HG02852 (cell line): ENCODE measurements around the gene RNF114.
"Not testable (repeated sequence)": the region's sequence is repeated elsewhere in the genome, so short reads cannot be mapped to it uniquely, and the experiment has no call there.

Experiments used
- ATAC-seq: cut with Tn5 transposase; IDR thresholded peaks from one replicate; pipeline ENCODE4 v1.9.1; 2021; ENCODE audit warnings: mild to moderate bottlenecking, moderate library complexity; ENCODE audit not compliant: unreplicated experiment

RNF114 gene, protein sequence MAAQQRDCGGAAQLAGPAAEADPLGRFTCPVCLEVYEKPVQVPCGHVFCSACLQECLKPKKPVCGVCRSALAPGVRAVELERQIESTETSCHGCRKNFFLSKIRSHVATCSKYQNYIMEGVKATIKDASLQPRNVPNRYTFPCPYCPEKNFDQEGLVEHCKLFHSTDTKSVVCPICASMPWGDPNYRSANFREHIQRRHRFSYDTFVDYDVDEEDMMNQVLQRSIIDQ

DNA sequence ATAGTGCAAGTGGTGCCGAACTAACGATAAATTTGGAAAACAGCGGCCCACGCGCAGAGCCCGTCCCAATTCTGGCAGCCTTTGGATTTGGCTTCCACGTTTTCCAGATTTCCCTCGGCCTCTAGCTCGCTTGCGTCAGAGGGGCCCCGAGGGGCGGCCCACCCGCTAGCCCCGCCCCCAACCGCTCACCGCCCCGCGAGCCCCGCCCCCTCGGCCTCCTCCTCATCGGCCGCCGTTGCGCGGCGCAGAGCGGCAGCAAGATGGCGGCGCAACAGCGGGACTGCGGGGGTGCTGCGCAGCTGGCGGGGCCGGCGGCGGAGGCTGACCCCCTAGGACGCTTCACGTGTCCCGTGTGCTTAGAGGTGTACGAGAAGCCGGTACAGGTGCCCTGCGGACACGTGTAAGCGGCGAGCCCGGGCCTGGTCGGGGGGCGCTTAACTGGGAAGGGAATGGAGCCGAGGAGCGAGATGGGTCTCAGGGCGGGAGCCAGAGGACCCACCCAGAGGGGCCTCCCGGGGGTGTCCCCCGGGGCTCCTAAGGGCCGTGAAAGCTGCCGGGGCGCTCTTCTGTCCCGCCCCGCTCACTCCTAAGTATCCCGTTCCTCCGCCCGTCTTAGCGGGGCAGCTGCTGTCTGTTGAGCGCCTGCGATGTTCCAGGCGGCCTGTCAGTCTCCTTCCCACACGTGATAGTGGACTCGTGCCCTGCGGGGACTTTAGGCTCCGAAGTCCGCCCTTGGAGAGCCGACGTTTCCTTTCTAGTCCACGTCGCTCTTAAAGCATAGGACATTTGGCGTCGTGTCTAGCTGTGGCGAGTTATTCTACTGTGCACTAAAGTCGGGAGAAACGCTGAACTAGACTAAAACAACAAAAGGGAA is at the start of gene RNF114:
TSS of gene RNF114 (plus strand) at position 245 of the 874 bp plus-strand sequence. CDS start at position 261, 16 bp downstream.
- ATAC-seq: peak; percentile 71

DNA sequence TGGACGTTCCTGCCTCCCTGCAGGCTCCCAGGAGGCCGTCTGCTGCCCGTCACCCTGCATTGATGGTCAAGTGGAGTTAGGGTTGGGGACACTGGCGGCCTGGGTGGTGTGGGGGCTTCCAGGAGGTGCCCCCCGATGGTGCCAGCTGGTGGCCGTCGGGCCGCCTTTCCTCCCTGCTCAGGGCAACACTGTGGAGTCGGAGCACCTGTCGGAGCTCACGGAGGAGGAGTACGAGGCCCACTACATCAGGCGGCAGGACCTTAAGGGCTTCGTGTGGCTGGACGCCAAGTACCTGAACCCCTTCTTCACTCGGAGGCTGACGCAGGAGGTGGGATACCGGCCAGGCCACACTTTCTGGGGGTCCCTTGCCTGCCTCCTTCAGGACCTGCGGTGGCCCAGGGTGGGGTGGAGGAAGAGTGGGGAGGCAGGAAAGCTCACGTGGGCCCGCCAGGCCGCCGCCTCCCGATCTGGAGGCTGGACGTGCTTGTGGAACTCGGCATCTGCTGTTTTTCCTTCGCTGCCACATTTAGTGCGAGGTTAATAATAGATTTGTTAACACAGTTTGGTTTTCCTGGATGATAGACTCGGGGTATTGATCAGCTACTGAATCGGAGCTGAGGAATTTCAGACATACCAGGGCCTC is 49.5 kb upstream of the RNF114 start:
- ATAC-seq: no peak

GRCh38 chr20:49887251-49888211 is 48.7 kb upstream of the RNF114 start:
- no peak for ATAC-seq

GRCh38 chr20:49888212-49889000 is 47.8 kb upstream of the RNF114 start:
- no peak for ATAC-seq

GRCh38 chr20:49889001-49889934 is 46.9 kb upstream of the RNF114 start:
- no peak for ATAC-seq

- ATAC-seq: no peak
These were observed 46.3 kb upstream of the RNF114 start for GRCh38 chr20:49889935-49890333.

DNA sequence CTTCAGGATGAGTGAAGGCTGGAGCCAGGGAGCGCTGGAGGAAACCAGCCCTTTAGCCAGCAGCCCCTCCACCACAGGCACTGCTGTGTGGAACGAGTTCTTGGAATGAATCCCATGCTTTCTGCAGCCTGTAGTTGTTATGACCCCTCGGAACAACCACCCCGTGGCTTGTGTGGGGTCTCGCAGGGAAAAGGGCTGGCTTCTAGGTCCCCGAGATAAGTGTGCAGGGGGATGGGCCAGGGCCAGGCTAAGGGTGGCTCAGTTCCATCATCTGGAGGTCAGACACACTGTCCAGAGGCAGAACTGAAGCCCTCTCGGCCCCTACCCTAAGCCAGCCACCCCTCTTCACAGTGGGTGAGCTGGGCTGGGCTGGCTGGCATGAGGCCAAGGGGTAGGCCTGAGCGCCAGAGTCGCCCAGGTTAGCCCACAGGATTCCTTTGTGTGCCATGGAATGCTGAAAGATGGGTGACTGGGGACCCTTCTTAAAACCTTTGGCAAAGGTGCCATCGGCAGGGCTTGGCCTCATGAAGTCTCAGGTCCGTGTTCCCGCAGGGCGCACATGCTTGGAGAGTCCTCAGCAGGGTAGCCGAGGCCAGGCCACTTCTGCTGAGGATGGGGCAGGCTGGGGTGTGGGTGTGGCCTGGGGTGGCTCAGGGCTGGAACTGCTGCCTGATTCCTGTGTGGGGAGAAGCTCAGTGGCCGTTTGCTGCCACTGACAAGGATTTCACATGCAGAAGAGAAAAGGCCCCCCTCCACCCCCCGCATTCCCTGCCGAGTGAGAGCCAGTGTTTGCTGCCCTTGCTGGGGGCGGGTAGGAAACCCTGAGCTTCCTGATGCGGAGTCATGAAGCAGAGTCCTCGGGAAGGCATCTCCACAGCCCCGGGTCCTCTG is 45.5 kb upstream of the RNF114 start:
- ATAC-seq: no peak

DNA sequence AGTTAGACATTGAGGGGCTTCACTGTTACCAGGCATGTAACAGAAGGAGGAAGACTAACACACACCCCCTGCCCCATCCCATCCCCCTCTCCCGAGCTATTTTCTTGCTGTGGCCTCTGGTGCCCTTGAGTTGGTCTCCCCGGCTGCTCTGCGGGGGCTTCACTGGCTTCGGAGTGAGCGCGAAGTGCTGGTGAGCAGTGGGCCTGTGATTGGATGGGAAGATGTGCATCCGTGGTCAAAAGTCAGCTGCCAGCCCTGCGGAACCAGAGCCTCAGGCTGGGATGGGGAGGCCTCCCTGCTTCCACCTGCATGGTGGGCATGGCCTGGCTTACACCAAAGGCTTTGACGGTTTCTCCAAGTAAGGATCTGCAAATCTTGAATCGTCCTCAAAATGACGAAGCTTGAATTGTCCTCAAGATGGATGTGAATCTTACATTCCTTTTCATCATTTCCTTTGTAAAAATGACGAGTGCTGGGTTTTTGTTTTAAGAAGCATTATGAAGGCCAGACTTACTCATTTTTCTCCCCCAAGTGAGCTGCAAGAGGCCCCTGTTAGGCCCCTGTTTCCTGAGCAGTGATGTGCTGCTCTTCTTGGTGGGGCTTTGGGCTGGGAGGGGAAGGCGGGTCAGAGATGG is 44.6 kb upstream of the RNF114 start:
- ATAC-seq: no peak

GRCh38 chr20:49892260-49892659 is 43.9 kb upstream of the RNF114 start:
- no peak for ATAC-seq

- ATAC-seq: no peak
These were observed 43.4 kb upstream of the RNF114 start for GRCh38 chr20:49892817-49893216.

DNA sequence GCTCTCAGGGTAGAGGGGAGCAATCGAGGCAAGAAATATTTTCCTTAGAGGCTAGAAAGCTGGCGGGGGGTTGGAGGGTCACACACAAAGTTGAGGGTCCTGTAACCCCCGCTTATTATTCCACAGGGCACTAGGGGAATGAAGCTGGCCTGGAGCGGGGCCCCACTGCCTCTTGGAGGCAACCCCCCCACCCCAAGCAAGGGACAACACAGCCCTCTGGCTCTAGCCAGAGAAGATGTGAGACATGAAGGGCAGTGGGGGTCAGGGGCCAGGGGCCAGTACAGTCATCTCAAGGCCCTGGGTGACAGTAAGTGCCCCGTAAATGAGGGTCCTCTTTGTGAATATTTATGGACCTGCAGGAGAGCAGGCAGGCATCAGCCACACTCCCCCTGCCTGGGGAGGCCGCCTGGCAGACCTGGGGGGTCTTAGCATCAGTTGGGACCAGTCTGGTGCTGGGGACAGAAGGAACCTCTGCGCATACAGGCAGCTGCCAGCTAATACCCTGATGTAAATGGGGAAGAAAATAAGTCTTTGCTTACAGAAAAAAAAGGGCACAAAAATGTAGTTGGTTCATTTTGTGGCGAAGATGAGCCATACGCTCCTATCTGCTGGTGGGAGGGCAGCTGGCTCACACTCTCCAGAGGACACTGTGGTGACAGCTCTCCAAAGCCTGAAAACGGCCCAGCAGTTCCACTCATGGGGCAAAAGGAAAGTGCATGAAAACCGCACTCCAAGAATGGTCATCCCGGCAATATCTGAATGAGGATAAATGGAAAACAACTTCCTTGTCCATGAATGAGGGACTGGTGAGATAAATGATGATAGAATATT is 42.7 kb upstream of the RNF114 start:
- no peak for ATAC-seq

DNA sequence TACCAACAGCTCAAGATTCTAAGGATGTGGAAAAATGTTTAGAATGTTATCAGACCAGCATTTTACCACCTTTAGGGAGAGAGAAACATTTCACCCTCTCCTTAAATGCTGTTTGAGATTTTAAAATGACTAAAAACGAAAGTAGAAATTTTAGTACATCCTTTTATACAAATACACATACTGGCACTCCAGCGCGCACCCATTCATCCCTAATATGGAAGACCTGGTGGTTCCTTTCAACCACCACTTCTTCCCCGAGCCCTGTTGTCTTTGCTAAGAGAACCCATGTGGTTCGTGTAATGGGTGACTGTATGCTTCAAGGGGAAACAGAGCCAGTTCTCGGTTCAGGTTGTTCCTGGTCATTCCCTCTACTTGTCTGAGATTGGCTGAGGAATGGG is 42.1 kb upstream of the RNF114 start:
- no peak for ATAC-seq

DNA sequence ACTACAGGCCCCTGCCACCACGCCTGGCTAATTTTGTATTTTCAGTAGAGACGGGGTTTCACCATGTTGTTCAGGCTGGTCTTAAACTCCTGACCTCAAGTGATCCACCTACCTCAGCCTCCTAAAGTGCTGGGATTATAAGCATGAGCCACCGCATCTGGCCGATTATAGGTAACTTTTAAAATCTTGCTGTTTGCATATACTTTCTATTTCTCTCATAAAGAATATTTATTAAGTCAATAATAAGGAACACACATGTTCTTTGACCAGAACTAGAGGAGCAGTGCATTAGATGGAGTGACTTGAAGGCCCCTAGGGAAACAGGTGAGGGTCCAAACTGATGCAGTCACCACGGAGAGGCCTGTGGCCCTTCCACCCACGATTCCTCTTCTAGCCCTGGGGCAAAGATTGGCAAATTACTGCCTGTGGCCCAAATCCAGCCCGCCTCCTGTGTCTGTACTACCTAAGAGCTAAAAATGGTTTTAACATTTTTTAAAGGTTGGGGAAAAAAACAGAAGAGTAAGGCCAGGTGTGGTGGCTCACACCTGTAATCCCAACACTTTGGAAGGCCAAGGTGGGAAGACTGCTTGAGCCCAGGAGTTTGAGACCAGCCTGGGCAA is 40.6 kb upstream of the RNF114 start:
- ATAC-seq: not testable (repeated sequence)

GRCh38 chr20:49896204-49896603 is 40.0 kb upstream of the RNF114 start:
- no peak for ATAC-seq

GRCh38 chr20:49899541-49900383 is 36.4 kb upstream of the RNF114 start:
- no peak for ATAC-seq
